Activated CD4-positive, alpha-beta T cell treated with anti-CD3 and anti-CD28 coated beads, Interleukin-2, amount 10 ng/mL, durations not matched to agents 7 days and 5 days (primary cell): Measurements from ENCODE around the gene DENND5B. TPM values are rescaled to one million over a fixed set of nuclear protein-coding genes. Genes with fewer than 3 reads are reported as not detected.
"Not testable (repeated sequence)": the region's sequence is repeated elsewhere in the genome, so short reads cannot be mapped to it uniquely, and the experiment has no call there.

Experiments used
- CTCF ChIA-PET: fragments of 350-600 bp; sonication (Branson Sonifier 250); formaldehyde crosslinking; loops from one replicate; lab custom pipeline; 2021; ENCODE audit warnings: antibody characterized with exemption; lab: Charles Lee
- POLR2A ChIA-PET: fragments of 350-600 bp; sonication (Branson Sonifier 250); formaldehyde crosslinking; loops from one replicate; lab custom pipeline; 2021; ENCODE audit warnings: antibody characterized with exemption; lab: Charles Lee
- DNase-seq: peaks from one replicate; pipeline ENCODE4 v3.0.0-alpha.2; 2020
- H3K27ac Mint-ChIP-seq: one replicate; pipeline ENCODE4 v1.8.0; 2021; ENCODE audit warnings: mild to moderate bottlenecking, moderate library complexity, mixed read lengths
- H3K27me3 Mint-ChIP-seq: one replicate; pipeline ENCODE4 v1.8.0; 2021; ENCODE audit warnings: mixed read lengths
- H3K36me3 Mint-ChIP-seq: one replicate; pipeline ENCODE4 v1.8.0; 2021; ENCODE audit warnings: low read depth, mixed read lengths
- H3K4me1 Mint-ChIP-seq: one replicate; pipeline ENCODE4 v1.8.0; 2021; ENCODE audit warnings: mixed read lengths
- H3K4me3 Mint-ChIP-seq: one replicate; pipeline ENCODE4 v1.8.0; 2021; ENCODE audit warnings: mild to moderate bottlenecking, moderate library complexity, mixed read lengths
- H3K9me3 Mint-ChIP-seq: one replicate; pipeline ENCODE4 v1.8.0; 2021; ENCODE audit warnings: mixed read lengths
- total RNA-seq, 2 experiments: library from RNA; stranded (reverse); gene quantifications; one replicate each; pipeline ENCODE4 v1.2.3, GENCODE V29; 2021

Gene DENND5B
- total RNA-seq, 2 experiments from 2014 or later, result 0.15 to 0.20 TPM

DNA sequence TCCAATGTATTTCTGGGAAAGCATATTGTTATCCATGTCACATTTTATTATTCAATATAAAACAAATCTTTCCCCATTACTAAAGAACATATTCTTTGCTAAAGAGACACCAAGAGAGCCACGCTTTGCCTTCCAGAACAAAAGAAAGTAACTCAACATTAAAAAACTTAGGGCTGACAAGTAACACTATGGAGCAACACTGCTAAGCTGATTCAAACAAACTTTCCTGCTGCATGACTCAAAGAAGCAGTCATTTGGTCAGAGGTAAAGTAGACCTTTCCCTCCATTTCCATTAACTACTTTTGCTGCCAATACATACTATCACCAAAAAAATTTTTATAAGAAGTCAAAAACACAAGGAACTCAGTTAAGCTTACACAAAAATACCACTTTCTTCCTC is 83.0 kb downstream of the DENND5B start:
- Mint-ChIP-seq H3K4me1 (no peaks in the 10 kb centered on the region), H3K27me3 (no peaks in the 10 kb centered on the region), H3K27ac (no peak overlapping the region), H3K9me3 (no peaks in the 10 kb centered on the region), H3K4me3 (no peak overlapping the region), H3K36me3 (no peaks in the 10 kb centered on the region)
- ChIA-PET POLR2A (no interaction called here), CTCF (no interaction called here)
- DNase-seq, result no peak

DNA sequence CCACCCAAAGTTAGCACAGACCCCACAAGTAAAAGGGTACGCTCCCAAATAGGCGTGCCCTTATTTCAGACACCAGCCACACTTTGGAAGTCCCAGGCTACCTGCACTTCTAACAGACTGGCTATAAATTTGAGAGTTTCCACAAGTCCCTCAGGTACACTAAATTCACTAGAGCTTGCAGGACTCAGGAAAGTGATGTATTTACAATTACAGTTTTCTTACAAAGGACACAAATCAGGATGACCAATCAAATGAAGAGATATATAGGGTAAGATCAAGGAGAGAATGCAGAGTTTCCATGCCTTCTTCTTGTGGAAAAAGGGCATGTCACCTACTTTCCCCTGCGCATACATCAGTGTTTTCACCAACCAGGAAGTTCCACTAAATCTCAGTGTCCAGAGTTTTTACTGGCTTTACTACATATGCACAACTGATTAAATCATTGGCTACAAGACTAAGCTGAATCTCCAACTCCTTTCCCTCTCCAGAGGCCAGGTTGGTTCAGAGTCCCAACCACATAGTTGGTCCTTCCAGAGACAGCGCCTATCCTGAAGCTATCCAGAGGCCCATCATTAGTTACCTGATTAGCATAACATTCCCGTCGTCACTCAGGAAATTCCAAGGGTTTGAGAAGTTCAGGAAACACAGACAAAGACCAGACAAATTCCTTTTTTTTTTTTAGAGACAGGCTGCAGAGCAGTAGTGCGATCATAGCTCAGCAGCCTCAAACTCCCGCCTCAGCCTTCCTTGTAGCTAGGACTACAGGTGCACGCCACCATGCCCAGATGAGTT is 84.2 kb downstream of the DENND5B start:
- DNase-seq, result no peak
- no peak overlapping the region for H3K4me3 Mint-ChIP-seq

GRCh38 chr12:31504625-31505222 is 86.2 kb downstream of the DENND5B start:
- POLR2A ChIA-PET, result no interaction called here
- H3K27ac Mint-ChIP-seq, result no peak overlapping the region
- H3K27me3 Mint-ChIP-seq, result no peaks in the 10 kb centered on the region
- no peak overlapping the region for H3K4me3 Mint-ChIP-seq
- H3K9me3 Mint-ChIP-seq, result no peaks in the 10 kb centered on the region
- H3K36me3 Mint-ChIP-seq, result no peaks in the 10 kb centered on the region
- no peak for DNase-seq
- CTCF ChIA-PET, result interaction anchor here (0.7 kb wide), 1 partner anchor 17 kb away, joined by 3 read pairs; no protein-coding TSS in a partner anchor
- H3K4me1 Mint-ChIP-seq, result no peaks in the 10 kb centered on the region

More for the DNA sequence above, 84.2 kb downstream of the DENND5B start:
- ChIA-PET POLR2A (no interaction called here), CTCF (no interaction called here)
- Mint-ChIP-seq H3K9me3 (no peaks in the 10 kb centered on the region), H3K27ac (no peak overlapping the region), H3K36me3 (no peaks in the 10 kb centered on the region), H3K4me1 (no peaks in the 10 kb centered on the region), H3K27me3 (no peaks in the 10 kb centered on the region)

DNA sequence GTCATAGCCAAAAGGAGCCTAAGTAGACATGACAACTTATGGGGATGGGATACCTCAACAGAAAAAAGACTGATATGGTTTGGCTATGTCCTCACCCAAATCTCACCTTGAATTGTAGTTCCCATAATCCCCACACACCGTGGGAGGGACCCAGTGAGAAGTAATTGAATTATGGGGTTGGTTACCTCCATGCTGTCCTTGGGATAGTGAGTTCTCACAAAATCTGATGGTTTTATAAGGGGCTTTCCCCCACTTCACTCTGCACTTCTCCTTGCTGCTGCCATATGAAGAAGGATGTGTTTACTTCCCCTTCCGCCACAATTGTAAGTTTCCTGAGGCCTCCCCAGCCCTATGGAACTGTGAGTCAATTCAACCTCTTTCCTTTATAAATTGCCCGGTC is 89.9 kb downstream of the DENND5B start:
- H3K4me1 Mint-ChIP-seq, H3K36me3 Mint-ChIP-seq, H3K27ac Mint-ChIP-seq, H3K9me3 Mint-ChIP-seq, H3K4me3 Mint-ChIP-seq, CTCF ChIA-PET, DNase-seq, POLR2A ChIA-PET: not testable (repeated sequence)
- peaks cover 11% of the 10 kb centered on the region for H3K27me3 Mint-ChIP-seq

DNA sequence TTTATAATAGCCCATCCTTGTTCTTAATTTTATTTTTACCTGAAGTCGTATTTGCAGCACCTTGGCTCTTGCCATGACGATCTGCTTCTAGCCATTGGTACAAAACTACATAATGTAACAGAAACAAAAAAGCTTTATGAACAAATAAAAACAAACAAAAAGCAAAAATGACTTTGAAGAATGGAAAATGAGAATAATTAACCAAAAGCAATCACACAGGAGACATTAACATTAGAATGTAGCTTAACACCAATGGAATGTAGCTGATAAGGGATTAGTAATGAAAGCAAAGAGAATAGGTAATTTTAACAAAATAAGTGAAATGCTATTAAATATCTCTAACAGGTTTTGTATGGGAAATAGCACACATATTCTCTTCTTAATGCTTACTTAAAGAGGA is 91.4 kb downstream of the DENND5B start:
- no peak for DNase-seq
- Mint-ChIP-seq H3K27ac (no peak overlapping the region), H3K4me3 (no peak overlapping the region), H3K9me3 (no peaks in the 10 kb centered on the region), H3K36me3 (no peaks in the 10 kb centered on the region), H3K27me3 (peaks cover 11% of the 10 kb centered on the region), H3K4me1 (no peaks in the 10 kb centered on the region)
- POLR2A ChIA-PET, result no interaction called here
- CTCF ChIA-PET, result no interaction called here

DNA sequence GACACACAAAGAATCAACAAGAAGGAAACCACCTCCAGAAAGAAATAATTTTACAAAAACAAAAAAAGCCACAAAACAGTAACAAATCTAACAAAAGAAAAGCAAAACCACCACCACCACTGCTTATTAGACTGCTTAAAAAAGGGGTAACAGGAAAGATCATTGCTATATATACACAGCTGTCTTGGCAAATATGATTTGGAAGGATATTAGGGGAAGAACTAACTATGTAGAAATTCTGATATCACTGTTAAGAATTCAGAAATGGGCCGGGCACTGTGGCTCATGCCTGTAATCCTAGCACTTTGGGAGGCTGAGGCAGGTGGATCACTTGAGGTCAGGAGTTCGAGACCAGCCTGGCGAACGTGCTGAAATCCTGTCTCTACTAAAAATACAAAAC is 92.5 kb downstream of the DENND5B start:
- ChIA-PET CTCF (no interaction called here), POLR2A (no interaction called here)
- DNase-seq, result no peak
- no peaks in the 10 kb centered on the region for H3K36me3 Mint-ChIP-seq
- H3K4me1 Mint-ChIP-seq, result no peaks in the 10 kb centered on the region
- H3K9me3 Mint-ChIP-seq, result no peaks in the 10 kb centered on the region
- H3K4me3 Mint-ChIP-seq, result no peak overlapping the region
- H3K27me3 Mint-ChIP-seq, result peaks cover 11% of the 10 kb centered on the region
- H3K27ac Mint-ChIP-seq, result no peak overlapping the region

DNA sequence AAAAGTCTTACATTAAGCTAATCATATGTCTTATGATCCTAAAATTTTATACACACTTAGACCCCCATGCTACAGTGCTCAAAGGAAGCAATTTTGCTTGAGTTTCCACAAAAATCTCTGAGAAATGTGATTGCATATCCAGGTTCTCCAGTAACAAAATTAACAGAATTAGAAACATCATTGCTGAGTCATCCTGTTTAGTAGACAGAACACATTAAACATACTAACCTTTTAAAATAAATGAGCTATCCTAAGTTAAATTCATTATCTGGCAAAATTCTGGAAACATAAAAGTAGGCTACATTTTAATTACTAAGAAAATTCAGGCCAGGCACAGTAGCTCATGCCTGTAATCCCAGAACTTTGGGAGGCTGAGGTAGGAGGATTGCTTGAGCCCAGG is 94.7 kb downstream of the DENND5B start:
- H3K9me3 Mint-ChIP-seq, result no peaks in the 10 kb centered on the region
- H3K27ac Mint-ChIP-seq, result no peak overlapping the region
- ChIA-PET CTCF (no interaction called here), POLR2A (no interaction called here)
- H3K4me1 Mint-ChIP-seq, result no peaks in the 10 kb centered on the region
- no peaks in the 10 kb centered on the region for H3K36me3 Mint-ChIP-seq
- peaks cover 11% of the 10 kb centered on the region for H3K27me3 Mint-ChIP-seq
- DNase-seq, result no peak
- no peak overlapping the region for H3K4me3 Mint-ChIP-seq

GRCh38 chr12:31494455-31494854 is 96.5 kb downstream of the DENND5B start:
- no peak for DNase-seq
- no peaks in the 10 kb centered on the region for H3K9me3 Mint-ChIP-seq
- H3K36me3 Mint-ChIP-seq, result no peaks in the 10 kb centered on the region
- POLR2A ChIA-PET, result no interaction called here
- H3K4me3 Mint-ChIP-seq, result no peak overlapping the region
- H3K27ac Mint-ChIP-seq, result no peak overlapping the region
- CTCF ChIA-PET, result no interaction called here
- H3K4me1 Mint-ChIP-seq, result no peaks in the 10 kb centered on the region
- H3K27me3 Mint-ChIP-seq, result peaks cover 10% of the 10 kb centered on the region

DNA sequence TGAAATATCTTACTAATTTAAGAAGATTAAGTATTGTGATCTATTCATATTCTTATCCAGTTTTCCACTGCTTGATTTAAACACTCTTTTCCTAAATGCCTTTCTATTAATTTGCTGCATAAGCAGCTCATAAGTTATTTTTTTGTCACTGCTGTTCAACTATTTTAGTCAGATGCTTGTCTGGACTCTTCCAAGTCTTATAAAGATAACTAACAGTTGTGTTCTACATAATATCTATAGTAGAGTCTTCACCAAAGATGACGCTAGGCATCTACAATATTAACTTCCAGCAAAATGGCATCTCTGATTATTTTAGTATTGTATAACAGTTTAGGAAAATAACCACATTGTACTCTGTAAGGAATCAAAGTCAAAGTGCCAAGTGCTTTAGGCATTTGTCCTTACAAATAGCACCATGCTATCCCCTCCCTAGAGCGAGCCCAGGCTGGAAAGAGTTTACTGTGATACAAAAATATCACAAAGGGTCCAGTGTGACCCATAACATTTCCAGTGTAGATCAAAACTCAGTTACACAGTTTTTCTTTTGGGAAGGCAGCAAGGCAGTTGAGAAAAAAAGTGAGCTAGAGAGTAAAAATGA is 98.2 kb downstream of the DENND5B start:
- no peaks in the 10 kb centered on the region for H3K9me3 Mint-ChIP-seq
- H3K4me1 Mint-ChIP-seq, result no peaks in the 10 kb centered on the region
- no peak for DNase-seq
- H3K27ac Mint-ChIP-seq, result no peak overlapping the region
- CTCF ChIA-PET, result no interaction called here
- POLR2A ChIA-PET, result no interaction called here
- H3K4me3 Mint-ChIP-seq, result no peak overlapping the region
- peaks cover 4% of the 10 kb centered on the region for H3K27me3 Mint-ChIP-seq
- no peaks in the 10 kb centered on the region for H3K36me3 Mint-ChIP-seq

DNA sequence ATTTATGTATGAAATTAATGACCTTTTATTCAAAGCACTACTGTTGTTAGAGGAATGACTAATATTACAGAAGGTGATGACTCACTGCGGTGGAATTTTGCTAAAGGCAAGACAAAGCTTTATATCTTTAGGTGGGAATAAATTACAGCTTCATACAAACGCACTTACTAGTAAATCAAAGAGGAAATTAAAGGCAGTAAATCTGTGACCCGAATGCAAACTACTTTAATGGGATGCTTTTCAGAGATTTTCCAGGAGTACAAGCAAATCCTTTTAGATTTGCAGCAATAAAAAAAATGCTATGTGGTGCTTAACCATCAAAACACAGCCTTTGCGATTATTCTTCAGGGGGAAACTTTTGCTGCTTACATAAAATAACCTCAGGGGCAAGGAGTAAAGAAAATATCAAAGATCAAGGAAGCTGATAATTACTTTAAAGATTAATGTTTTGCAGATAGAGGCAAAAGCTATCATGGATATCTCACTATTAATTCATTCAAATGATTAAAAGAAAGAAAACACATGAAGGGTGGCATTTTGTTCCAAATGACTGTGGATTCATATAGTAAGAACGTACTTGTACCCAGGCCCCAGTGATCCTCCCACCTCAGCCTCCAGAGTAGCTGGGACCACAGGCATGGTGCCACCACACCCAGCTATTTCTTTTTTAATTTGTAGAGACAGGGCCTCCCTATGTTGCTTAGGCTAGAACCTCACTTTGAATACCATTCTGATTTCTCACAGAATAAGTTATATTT is 98.9 kb downstream of the DENND5B start:
- H3K27ac Mint-ChIP-seq, result no peak overlapping the region
- H3K36me3 Mint-ChIP-seq, result no peaks in the 10 kb centered on the region
- H3K4me3 Mint-ChIP-seq, result no peak overlapping the region
- no peak for DNase-seq
- ChIA-PET CTCF (no interaction called here), POLR2A (no interaction called here)
- H3K4me1 Mint-ChIP-seq, result no peaks in the 10 kb centered on the region
- peaks cover 2% of the 10 kb centered on the region for H3K27me3 Mint-ChIP-seq
- H3K9me3 Mint-ChIP-seq, result no peaks in the 10 kb centered on the region

DNA sequence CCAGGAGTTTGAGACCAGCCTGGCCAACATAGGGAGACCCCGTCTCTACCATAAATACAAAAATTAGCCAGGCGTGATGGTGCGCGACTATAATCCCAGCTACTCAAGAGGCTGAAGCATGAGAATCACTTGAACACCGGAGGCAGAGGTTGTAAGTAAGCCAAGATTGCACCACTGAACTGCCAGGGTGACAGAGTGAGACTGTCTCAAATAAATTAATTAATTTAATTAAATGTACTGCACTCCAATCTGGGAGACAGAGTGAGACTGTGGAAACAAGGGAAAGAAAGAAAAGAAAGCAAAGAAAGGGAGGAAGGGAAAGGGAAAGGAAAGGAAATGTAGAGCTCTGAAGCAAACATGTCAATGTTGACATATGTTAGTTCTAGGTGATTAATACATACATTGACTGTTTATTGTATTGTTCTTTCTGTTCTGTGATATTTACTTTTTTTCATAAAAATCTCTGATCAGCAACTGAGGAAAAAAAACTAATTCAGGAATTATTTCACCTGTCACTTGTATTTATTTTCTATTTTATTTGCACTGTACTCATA is 99.6 kb downstream of the DENND5B start:
- DNase-seq, result no peak
- Mint-ChIP-seq H3K36me3 (no peaks in the 10 kb centered on the region), H3K27ac (no peak overlapping the region), H3K4me1 (no peaks in the 10 kb centered on the region), H3K9me3 (no peaks in the 10 kb centered on the region), H3K27me3 (no peaks in the 10 kb centered on the region), H3K4me3 (no peak overlapping the region)
- ChIA-PET POLR2A (no interaction called here), CTCF (no interaction called here)

DNA sequence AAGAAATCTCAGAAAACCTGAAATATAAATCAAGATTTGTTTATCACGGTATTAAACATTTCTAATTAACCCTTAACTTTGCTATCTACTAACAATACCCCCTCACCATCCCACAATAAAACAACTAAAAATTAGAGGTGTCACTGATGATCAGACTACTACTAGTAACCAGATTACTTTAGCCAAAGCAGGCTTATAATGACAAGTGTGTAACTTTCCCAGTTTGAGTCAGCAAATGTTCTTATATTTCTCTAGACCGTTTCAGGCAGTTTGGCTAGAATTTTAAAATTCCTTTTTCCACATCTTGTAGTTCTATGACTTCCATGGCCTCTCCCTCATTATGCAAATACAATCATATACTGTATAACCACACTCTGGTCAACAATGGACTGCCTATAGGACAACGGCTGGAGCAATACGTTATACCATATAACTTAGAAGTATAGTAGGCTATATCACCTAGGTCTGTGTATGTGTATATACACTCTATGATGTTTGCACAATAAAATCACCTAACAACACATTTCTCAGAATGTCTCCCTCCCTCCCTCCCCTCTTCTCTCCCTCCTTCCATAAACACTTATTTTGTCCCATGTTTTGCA is 102.1 kb downstream of the DENND5B start:
- no peak for DNase-seq
- no peak overlapping the region for H3K4me3 Mint-ChIP-seq
- no peaks in the 10 kb centered on the region for H3K9me3 Mint-ChIP-seq
- no peak overlapping the region for H3K27ac Mint-ChIP-seq
- H3K27me3 Mint-ChIP-seq, result no peaks in the 10 kb centered on the region
- ChIA-PET CTCF (interaction anchor here (0.8 kb wide), 1 partner anchor 33 kb away, joined by 8 read pairs; no protein-coding TSS in a partner anchor), POLR2A (no interaction called here)
- no peaks in the 10 kb centered on the region for H3K4me1 Mint-ChIP-seq
- H3K36me3 Mint-ChIP-seq, result no peaks in the 10 kb centered on the region
